SH-SY5Y (cell line): Measurements from ENCODE around the gene PPP1R1C.

Experiments used
- GATA2 ChIP-seq: IDR thresholded peaks from 2 replicates; pipeline ENCODE4 v1.6.1; 2011; ENCODE audit warnings: mild to moderate bottlenecking, low read depth, low read length
- GATA3 ChIP-seq: IDR thresholded peaks from 2 replicates; pipeline ENCODE4 v1.6.1; 2011; ENCODE audit warnings: low read depth, mild to moderate bottlenecking, low read length, moderate library complexity

DNA sequence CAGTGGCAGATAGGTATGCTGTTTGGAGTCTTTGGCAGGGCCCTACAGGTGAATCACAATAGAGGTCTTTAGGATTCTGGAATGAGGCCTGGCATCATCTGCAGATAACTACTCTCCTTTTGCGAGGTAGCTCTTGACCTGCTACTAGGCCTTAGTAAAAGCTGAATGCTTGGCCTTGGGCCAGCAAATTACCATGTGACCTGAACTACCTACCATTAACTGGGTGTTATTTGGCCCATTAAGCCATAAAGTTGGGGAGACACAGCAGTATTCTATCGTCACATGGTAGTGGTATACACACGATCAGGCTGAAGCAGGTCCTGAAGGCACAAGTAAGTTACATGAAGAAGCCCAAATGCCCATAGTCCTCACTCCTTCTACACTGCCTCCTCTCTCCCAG, 178.2 kb downstream of the PPP1R1C start:
- TF ChIP-seq GATA3: no peak
- no peak for TF ChIP-seq GATA2
